Naive B cell (primary cell): ENCODE measurements around the gene PTCSC3. TPM values are rescaled to one million over a fixed set of nuclear protein-coding genes. Genes with fewer than 3 reads are reported as not detected.

Source experiments
- ATAC-seq, 2 donors: fragments of 150-1000 bp; cut with Tn5 transposase; 2 replicates each; pipeline ENCODE4 v1.10.0; 2021; ENCODE audit warnings: low read depth in 2 of 2, mild to moderate bottlenecking in 2 of 2, moderate library complexity in 2 of 2
- DNase-seq: peaks from one replicate; pipeline ENCODE4 v3.0.0; 2022
- H3K27ac Mint-ChIP-seq, 6 donors: one replicate each; pipeline ENCODE4 v1.8.0; 2020 to 2022; ENCODE audit warnings: mild to moderate bottlenecking in 6 of 6, mixed read lengths in 6 of 6, moderate library complexity in 5 of 6, inconsistent platforms in 2 of 6
- H3K27me3 Mint-ChIP-seq, 3 donors: one replicate each; pipeline ENCODE4 v1.8.0; 2021 to 2022; ENCODE audit warnings: mixed read lengths in 3 of 3, mild to moderate bottlenecking in 1 of 3
- H3K36me3 Mint-ChIP-seq, 2 donors: one replicate each; pipeline ENCODE4 v1.8.0; 2020 to 2022; ENCODE audit warnings: mixed read lengths in 2 of 2, inconsistent platforms in 1 of 2, mild to moderate bottlenecking in 1 of 2
- H3K4me1 Mint-ChIP-seq, 3 donors: one replicate each; pipeline ENCODE4 v1.8.0; 2020 to 2022; ENCODE audit warnings: mixed read lengths in 3 of 3, inconsistent platforms in 1 of 3, mild to moderate bottlenecking in 1 of 3, moderate library complexity in 1 of 3
- H3K4me3 Mint-ChIP-seq, 8 donors: one replicate each; pipeline ENCODE4 v1.8.0; 2020 to 2022; ENCODE audit warnings: mild to moderate bottlenecking in 8 of 8, mixed read lengths in 8 of 8, moderate library complexity in 8 of 8, inconsistent platforms in 2 of 8
- H3K9me3 Mint-ChIP-seq, 7 donors: one replicate each; pipeline ENCODE4 v1.8.0; 2020 to 2022; ENCODE audit warnings: mixed read lengths in 7 of 7, mild to moderate bottlenecking in 5 of 7, inconsistent platforms in 2 of 7, moderate library complexity in 1 of 7
- polyA plus RNA-seq, 6 donors: library from polyadenylated mRNA; unstranded; fragments of 300-500 nt; fragmentation: Illumina TruSeq; gene quantifications; one replicate each; pipeline ENCODE4 v1.2.3, GENCODE V29; 2021; ENCODE audit warnings: low read depth in 6 of 6

Gene PTCSC3
- polyA plus RNA-seq, 6 donors from 2014 or later = not detected

DNA sequence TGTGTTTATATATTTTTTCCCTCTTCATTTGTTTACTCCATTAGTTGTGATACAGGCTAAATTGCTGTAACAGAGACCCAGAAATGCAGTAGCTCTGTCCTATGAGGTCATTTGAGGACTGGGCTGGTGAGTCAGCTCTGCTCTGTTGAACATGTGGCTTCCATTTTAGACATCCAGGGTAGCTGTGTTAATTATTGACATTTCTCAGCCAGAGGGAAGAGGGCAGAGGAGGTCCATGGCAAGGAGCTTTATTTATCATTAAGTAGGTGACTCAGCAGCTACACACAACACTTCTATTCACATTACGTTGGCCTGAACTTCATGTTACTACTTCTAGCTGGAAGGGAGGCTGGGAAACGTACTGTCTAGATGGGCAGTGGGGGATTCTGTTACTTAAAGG is 85.4 kb downstream of the PTCSC3 start:
- no peak for DNase-seq
- ATAC-seq = no peak
- Mint-ChIP-seq H3K4me1 (no peaks in the 10 kb centered on the region), H3K4me3 (no peak overlapping the region), H3K9me3 (peaks cover 0 to 9% (median 0%) of the 10 kb centered on the region in 7 donors), H3K36me3 (no peaks in the 10 kb centered on the region), H3K27ac (no peak overlapping the region), H3K27me3 (peaks cover 0 to 8% (median 3%) of the 10 kb centered on the region in 3 donors)

DNA sequence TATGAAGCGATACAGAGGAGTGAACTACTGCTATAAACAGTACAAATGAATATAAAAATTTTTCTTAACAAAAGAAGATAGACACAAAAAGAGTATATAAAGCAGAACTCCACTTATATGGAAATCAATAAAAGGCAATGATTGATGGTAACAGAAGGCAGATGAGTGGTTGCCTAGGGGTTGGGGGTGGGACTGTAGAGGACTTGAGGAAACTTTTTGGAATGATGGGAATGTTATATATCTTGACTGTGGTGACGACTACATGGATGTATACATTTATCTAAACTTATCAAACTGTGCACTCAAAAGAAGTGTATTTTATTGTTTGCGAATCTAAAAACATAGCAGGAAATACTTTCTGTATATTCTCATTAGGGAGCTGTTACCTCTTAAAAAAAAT is 89.1 kb downstream of the PTCSC3 start:
- H3K36me3 Mint-ChIP-seq = no peaks in the 10 kb centered on the region
- peaks cover 0 to 3% (median 0%) of the 10 kb centered on the region in 3 donors for H3K27me3 Mint-ChIP-seq
- DNase-seq (no peak), ATAC-seq (no peak)
- H3K4me3 Mint-ChIP-seq = no peak overlapping the region
- H3K27ac Mint-ChIP-seq = no peak overlapping the region
- no peaks in the 10 kb centered on the region for H3K4me1 Mint-ChIP-seq
- peaks cover 0 to 10% (median 2%) of the 10 kb centered on the region in 7 donors for H3K9me3 Mint-ChIP-seq

DNA sequence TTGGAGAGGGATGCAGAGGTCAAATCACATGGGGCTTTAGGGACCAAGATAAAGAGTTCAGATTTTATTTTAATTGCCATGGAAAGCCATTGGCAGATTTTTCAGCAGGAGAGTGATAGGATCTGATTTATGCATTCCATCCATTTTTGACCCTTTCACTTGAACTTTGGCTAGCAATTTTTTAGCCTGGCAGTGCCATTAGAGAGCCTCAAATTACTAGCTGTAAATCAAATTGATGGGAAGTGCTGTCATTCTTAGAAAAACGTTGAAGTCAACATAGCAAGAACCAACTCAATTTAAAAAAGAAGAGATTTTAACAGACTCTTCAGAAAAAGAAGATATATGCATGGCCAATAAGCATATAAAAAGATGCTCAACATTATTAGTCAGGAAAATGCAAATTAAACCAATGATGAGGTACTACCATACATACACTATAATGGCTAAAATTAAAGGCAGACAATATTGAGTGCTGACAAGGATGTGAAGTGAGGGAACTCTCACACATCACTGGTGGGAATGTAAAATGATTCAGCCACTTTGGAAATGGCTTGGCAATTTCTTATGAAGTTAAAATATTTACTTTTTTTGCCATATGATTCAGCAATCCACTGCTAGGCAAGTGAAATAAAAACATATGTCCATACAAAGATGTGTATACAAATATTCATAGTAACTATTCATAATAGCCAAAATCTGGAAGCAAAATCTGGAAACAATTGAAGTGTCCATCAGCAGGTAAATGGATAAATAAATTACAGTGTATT is 89.7 kb downstream of the PTCSC3 start:
- DNase-seq (no peak), ATAC-seq (no peak)
- Mint-ChIP-seq H3K36me3 (no peaks in the 10 kb centered on the region), H3K4me1 (no peaks in the 10 kb centered on the region), H3K27ac (no peak overlapping the region), H3K4me3 (no peak overlapping the region), H3K27me3 (peaks cover 0 to 3% (median 0%) of the 10 kb centered on the region in 3 donors), H3K9me3 (peaks cover 0 to 10% (median 2%) of the 10 kb centered on the region in 7 donors)

GRCh38 chr14:36085861-36086260 is 90.7 kb downstream of the PTCSC3 start:
- no peak overlapping the region for H3K4me3 Mint-ChIP-seq
- H3K4me1 Mint-ChIP-seq = no peaks in the 10 kb centered on the region
- peaks cover 0 to 3% (median 1%) of the 10 kb centered on the region in 3 donors for H3K27me3 Mint-ChIP-seq
- no peak overlapping the region for H3K27ac Mint-ChIP-seq
- H3K9me3 Mint-ChIP-seq = peaks cover 0 to 11% (median 2%) of the 10 kb centered on the region in 7 donors
- DNase-seq (no peak), ATAC-seq (no peak)
- H3K36me3 Mint-ChIP-seq = no peaks in the 10 kb centered on the region

Other genes with a start within 250 kb of the PTCSC3 start
- gene MBIP, start 143.9 kb upstream of the PTCSC3 start, polyA plus RNA-seq = 10 to 100 TPM in 5 of 6 donors, 1 to 10 TPM in 1; 8.6 to 17.7 (median 13.3) TPM